Measurements from ENCODE around the gene ANKRD13B.

Gene ANKRD13B

GRCh38 chr17:29582772-29583171 is 10.2 kb upstream of the ANKRD13B start:
- TF ChIP-seq GATA3 (IDR thresholded peaks at IDR 0.05; ENCODE audit: low read depth, low read length) (no peak), GATA2 (IDR thresholded peaks at IDR 0.05; ENCODE audit: low read depth, low read length) (no peak)

- no peak for TF ChIP-seq GATA3 (IDR thresholded peaks at IDR 0.05; ENCODE audit: low read depth, low read length)
- no peak for TF ChIP-seq GATA2 (IDR thresholded peaks at IDR 0.05; ENCODE audit: low read depth, low read length)
Measured at GRCh38 chr17:29583324-29584248, 9.3 kb upstream of the ANKRD13B start.

- TF ChIP-seq GATA2 (IDR thresholded peaks at IDR 0.05; ENCODE audit: low read depth, low read length) (no peak), GATA3 (IDR thresholded peaks at IDR 0.05; ENCODE audit: low read depth, low read length) (no peak)
Measured at GRCh38 chr17:29584452-29585079, 8.4 kb upstream of the ANKRD13B start.

GRCh38 chr17:29585080-29585751 is 7.7 kb upstream of the ANKRD13B start:
- TF ChIP-seq GATA3 (IDR thresholded peaks at IDR 0.05; ENCODE audit: low read depth, low read length) (no peak), GATA2 (IDR thresholded peaks at IDR 0.05; ENCODE audit: low read depth, low read length) (no peak)

- TF ChIP-seq GATA2 (IDR thresholded peaks at IDR 0.05; ENCODE audit: low read depth, low read length) (no peak), GATA3 (IDR thresholded peaks at IDR 0.05; ENCODE audit: low read depth, low read length) (no peak)
Measured at GRCh38 chr17:29586676-29587469, 6.1 kb upstream of the ANKRD13B start.

- TF ChIP-seq GATA2 (IDR thresholded peaks at IDR 0.05; ENCODE audit: low read depth, low read length), result no peak
Measured at GRCh38 chr17:29587591-29587990, 5.3 kb upstream of the ANKRD13B start.

GRCh38 chr17:29588017-29588561 is 4.8 kb upstream of the ANKRD13B start:
- TF ChIP-seq GATA3 (IDR thresholded peaks at IDR 0.05; ENCODE audit: low read depth, low read length), result no peak
- no peak for TF ChIP-seq GATA2 (IDR thresholded peaks at IDR 0.05; ENCODE audit: low read depth, low read length)

GRCh38 chr17:29588562-29589411 is 4.1 kb upstream of the ANKRD13B start:
- TF ChIP-seq GATA3 (IDR thresholded peaks at IDR 0.05; ENCODE audit: low read depth, low read length) (no peak), GATA2 (IDR thresholded peaks at IDR 0.05; ENCODE audit: low read depth, low read length) (no peak)

GRCh38 chr17:29589524-29590410 is 3.2 kb upstream of the ANKRD13B start, which contains the start of gene GIT1:
Gene GIT1 (minus strand): TSS chr17:29589648. CDS start chr17:29589378, 270 bp downstream.
- no peak for TF ChIP-seq GATA3 (IDR thresholded peaks at IDR 0.05; ENCODE audit: low read depth, low read length)
- no peak for TF ChIP-seq GATA2 (IDR thresholded peaks at IDR 0.05; ENCODE audit: low read depth, low read length)

GRCh38 chr17:29590411-29591145 is 2.4 kb upstream of the ANKRD13B start:
- TF ChIP-seq GATA2 (IDR thresholded peaks at IDR 0.05; ENCODE audit: low read depth, low read length) (no peak), GATA3 (IDR thresholded peaks at IDR 0.05; ENCODE audit: low read depth, low read length) (no peak)

GRCh38 chr17:29591146-29591736 is 1.7 kb upstream of the ANKRD13B start:
- TF ChIP-seq GATA2 (IDR thresholded peaks at IDR 0.05; ENCODE audit: low read depth, low read length), result no peak
- no peak for TF ChIP-seq GATA3 (IDR thresholded peaks at IDR 0.05; ENCODE audit: low read depth, low read length)

All from SH-SY5Y (cell line).